ENCODE data around the gene CYTH1.
A peak's percentile ranks its signal among the peaks of the same experiment; 100 is the strongest.

The CYTH1 gene

GRCh38 chr17:78716814-78717393, 65.2 kb downstream of the CYTH1 start:
- H3K4me1 ChIP-seq (ENCODE audit: control insufficient read depth in 1 of 2, insufficient read depth in 1 of 2, low read depth in 1 of 2, low read length in 1 of 2): peaks cover 39 to 69% of the 10 kb centered on the region in 2 experiments
- no peak overlapping the region for H3K27ac ChIP-seq
- TF ChIP-seq CTCF (IDR thresholded peaks at IDR 0.05): no peak
- H3K9me3 ChIP-seq: no peaks in the 10 kb centered on the region
- H3K27me3 ChIP-seq: no peaks in the 10 kb centered on the region
- no peak overlapping the region for H3K4me3 ChIP-seq (ENCODE audit: low read depth in 1 of 2, low read length in 1 of 2)
- no peaks in the 10 kb centered on the region for H3K36me3 ChIP-seq

GRCh38 chr17:78716292-78716691, 65.8 kb downstream of the CYTH1 start:
- Histone ChIP-seq H3K9me3 (no peaks in the 10 kb centered on the region), H3K4me3 (ENCODE audit: low read depth in 1 of 2, low read length in 1 of 2) (no peak overlapping the region), H3K27ac (peak overlapping the region; percentile 46), H3K36me3 (no peaks in the 10 kb centered on the region), H3K27me3 (no peaks in the 10 kb centered on the region), H3K4me1 (ENCODE audit: control insufficient read depth in 1 of 2, insufficient read depth in 1 of 2, low read depth in 1 of 2, low read length in 1 of 2) (peaks cover 45 to 73% of the 10 kb centered on the region in 2 experiments)
- TF ChIP-seq CTCF (IDR thresholded peaks at IDR 0.05): no peak

- H3K36me3 ChIP-seq: no peaks in the 10 kb centered on the region
- no peaks in the 10 kb centered on the region for H3K27me3 ChIP-seq
- H3K27ac ChIP-seq: peak overlapping the region; percentile 46
- TF ChIP-seq CTCF (IDR thresholded peaks at IDR 0.05): no peak
- H3K9me3 ChIP-seq: no peaks in the 10 kb centered on the region
- H3K4me3 ChIP-seq (ENCODE audit: low read depth in 1 of 2, low read length in 1 of 2): no peak overlapping the region
- peaks cover 45 to 73% of the 10 kb centered on the region in 2 experiments for H3K4me1 ChIP-seq (ENCODE audit: control insufficient read depth in 1 of 2, insufficient read depth in 1 of 2, low read depth in 1 of 2, low read length in 1 of 2)
These were observed 66.2 kb downstream of the CYTH1 start for GRCh38 chr17:78715876-78716275.

- H3K27ac ChIP-seq: peak overlapping the region; percentile 46
- no peaks in the 10 kb centered on the region for H3K36me3 ChIP-seq
- H3K27me3 ChIP-seq: no peaks in the 10 kb centered on the region
- TF ChIP-seq CTCF (IDR thresholded peaks at IDR 0.05): no peak
- no peak overlapping the region for H3K4me3 ChIP-seq (ENCODE audit: low read depth in 1 of 2, low read length in 1 of 2)
- no peaks in the 10 kb centered on the region for H3K9me3 ChIP-seq
- peaks cover 49 to 73% of the 10 kb centered on the region in 2 experiments for H3K4me1 ChIP-seq (ENCODE audit: control insufficient read depth in 1 of 2, insufficient read depth in 1 of 2, low read depth in 1 of 2, low read length in 1 of 2)
These were observed 66.9 kb downstream of the CYTH1 start for GRCh38 chr17:78715000-78715771.

- peaks cover under 1% of the 10 kb centered on the region for H3K36me3 ChIP-seq
- H3K9me3 ChIP-seq: no peaks in the 10 kb centered on the region
- H3K4me3 ChIP-seq (ENCODE audit: low read depth in 1 of 2, low read length in 1 of 2): no peak overlapping the region
- peaks cover 44 to 67% of the 10 kb centered on the region in 2 experiments for H3K4me1 ChIP-seq (ENCODE audit: control insufficient read depth in 1 of 2, insufficient read depth in 1 of 2, low read depth in 1 of 2, low read length in 1 of 2)
- no peak overlapping the region for H3K27ac ChIP-seq
- no peak for TF ChIP-seq CTCF (IDR thresholded peaks at IDR 0.05)
- no peaks in the 10 kb centered on the region for H3K27me3 ChIP-seq
These were observed 67.5 kb downstream of the CYTH1 start for GRCh38 chr17:78714534-78714933.
